Activated naive CD4-positive, alpha-beta T cell treated with anti-CD3 and anti-CD28 coated beads for 36 hours (primary cell): Measurements from ENCODE around the gene UBL4B. TPM values are rescaled to one million over a fixed set of nuclear protein-coding genes. Genes with fewer than 3 reads are reported as not detected.

ENCODE experiments used
- CTCF ChIA-PET: fragments of 350-600 bp; sonication (Branson Sonifier 250); formaldehyde crosslinking; loops from one replicate; lab custom pipeline; 2021; ENCODE audit warnings: antibody characterized with exemption; lab: Charles Lee
- DNase-seq: peaks from one replicate; pipeline ENCODE4 v3.0.0-alpha.2; 2020
- H3K27ac Mint-ChIP-seq: one replicate; pipeline ENCODE4 v1.8.0; 2021; ENCODE audit warnings: mild to moderate bottlenecking, mixed read lengths
- H3K27me3 Mint-ChIP-seq: one replicate; pipeline ENCODE4 v1.8.0; 2021; ENCODE audit warnings: low read depth, mixed read lengths
- H3K36me3 Mint-ChIP-seq: one replicate; pipeline ENCODE4 v1.8.0; 2021; ENCODE audit warnings: low read depth, mixed read lengths
- H3K4me1 Mint-ChIP-seq: one replicate; pipeline ENCODE4 v1.8.0; 2021; ENCODE audit warnings: low read depth, mixed read lengths
- H3K4me3 Mint-ChIP-seq: one replicate; pipeline ENCODE4 v1.8.0; 2021; ENCODE audit warnings: mild to moderate bottlenecking, moderate library complexity, mixed read lengths
- H3K9me3 Mint-ChIP-seq: one replicate; pipeline ENCODE4 v1.8.0; 2021; ENCODE audit warnings: mixed read lengths
- intact Hi-C: fragments of 100-400 bp; cut with micrococcal nuclease; formaldehyde crosslinking; loops from one replicate; pipeline ENCODE4 v1.15.1; 2023
- total RNA-seq, 2 experiments: library from RNA; stranded (reverse); gene quantifications; one replicate each; pipeline ENCODE4 v1.2.3, GENCODE V29; 2021

The UBL4B gene
- total RNA-seq, 2 experiments from 2014 or later = not detected

GRCh38 chr1:110087812-110088738 lies 24.2 kb upstream of the UBL4B start:
- peak; percentile 64 for DNase-seq
- no peak overlapping the region for H3K27ac Mint-ChIP-seq
- H3K9me3 Mint-ChIP-seq = no peaks in the 10 kb centered on the region
- H3K4me1 Mint-ChIP-seq = peaks cover 11% of the 10 kb centered on the region
- H3K27me3 Mint-ChIP-seq = peaks cover 44% of the 10 kb centered on the region
- CTCF ChIA-PET = interaction anchor here (0.6 to 4.3 kb wide), 26 partner anchors 9 to 372 kb away, joined by 3 to 62 read pairs (median 4); partner anchors contain the start of gene AHCYL1
- intact Hi-C loops = loop anchor here (1.0 kb wide), 2 partner anchors 18 to 28 kb away; no protein-coding TSS in a partner anchor
- no peaks in the 10 kb centered on the region for H3K36me3 Mint-ChIP-seq
- no peak overlapping the region for H3K4me3 Mint-ChIP-seq

GRCh38 chr1:110088739-110089316 lies 23.4 kb upstream of the UBL4B start:
- CTCF ChIA-PET = interaction anchor here (0.6 to 4.3 kb wide), 20 partner anchors 8 to 370 kb away, joined by 3 to 62 read pairs (median 5); partner anchors contain the start of gene AHCYL1
- intact Hi-C loops = loop anchor here (1.0 kb wide), 2 partner anchors 17 to 27 kb away; no protein-coding TSS in a partner anchor
- peaks cover 37% of the 10 kb centered on the region for H3K27me3 Mint-ChIP-seq

GRCh38 chr1:110089561-110090275 lies 22.5 kb upstream of the UBL4B start:
- CTCF ChIA-PET = interaction anchor here (0.6 to 4.7 kb wide), 5 partner anchors 15 to 57 kb away, joined by 3 to 55 read pairs (median 12); no protein-coding TSS in a partner anchor
- H3K4me3 Mint-ChIP-seq = no peak overlapping the region
- H3K27me3 Mint-ChIP-seq = peaks cover 31% of the 10 kb centered on the region
- intact Hi-C loops = no loop called here
- no peak overlapping the region for H3K27ac Mint-ChIP-seq
- H3K9me3 Mint-ChIP-seq = no peaks in the 10 kb centered on the region
- H3K36me3 Mint-ChIP-seq = no peaks in the 10 kb centered on the region
- peaks cover 5% of the 10 kb centered on the region for H3K4me1 Mint-ChIP-seq
- DNase-seq = no peak

More at GRCh38 chr1:110088739-110089316, 23.4 kb upstream of the UBL4B start:
- Mint-ChIP-seq H3K4me3 (no peak overlapping the region), H3K9me3 (no peaks in the 10 kb centered on the region), H3K36me3 (no peaks in the 10 kb centered on the region), H3K27ac (no peak overlapping the region), H3K4me1 (peaks cover 6% of the 10 kb centered on the region)
- DNase-seq = no peak

GRCh38 chr1:110091381-110091780 lies 20.9 kb upstream of the UBL4B start:
- CTCF ChIA-PET = interaction anchor here (0.6 to 4.7 kb wide), 12 partner anchors 10 to 674 kb away, joined by 3 to 55 read pairs (median 6); partner anchors contain the start of genes AHCYL1 and RBM15
- H3K9me3 Mint-ChIP-seq = no peaks in the 10 kb centered on the region
- H3K27me3 Mint-ChIP-seq = peaks cover 18% of the 10 kb centered on the region
- no peak for DNase-seq
- no peaks in the 10 kb centered on the region for H3K36me3 Mint-ChIP-seq
- intact Hi-C loops = no loop called here
- H3K27ac Mint-ChIP-seq = no peak overlapping the region
- no peak overlapping the region for H3K4me3 Mint-ChIP-seq
- peaks cover 2% of the 10 kb centered on the region for H3K4me1 Mint-ChIP-seq

DNA sequence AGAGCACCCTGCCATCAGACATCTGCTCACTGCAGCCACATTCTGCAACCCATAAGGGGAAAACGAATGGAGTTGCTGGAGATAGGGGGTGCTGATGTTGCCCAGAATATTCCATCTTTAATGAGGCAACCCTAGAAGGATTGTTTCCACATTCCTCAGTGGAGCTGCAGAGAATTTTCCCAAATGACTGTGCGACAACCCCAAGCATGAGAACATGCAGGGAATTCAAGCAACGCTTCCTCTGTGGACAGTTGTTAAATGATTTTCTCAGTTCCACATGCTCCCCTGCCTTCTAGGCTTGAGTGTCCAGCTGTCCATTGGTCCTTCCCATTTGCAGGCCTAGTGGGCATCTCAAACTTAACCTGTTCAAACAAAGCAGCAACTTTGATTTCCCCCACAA lies 20.5 kb upstream of the UBL4B start:
- no peaks in the 10 kb centered on the region for H3K9me3 Mint-ChIP-seq
- DNase-seq = no peak
- no peak overlapping the region for H3K4me3 Mint-ChIP-seq
- peaks cover 14% of the 10 kb centered on the region for H3K27me3 Mint-ChIP-seq
- peaks cover 2% of the 10 kb centered on the region for H3K4me1 Mint-ChIP-seq
- intact Hi-C loops = no loop called here
- no peaks in the 10 kb centered on the region for H3K36me3 Mint-ChIP-seq
- CTCF ChIA-PET = interaction anchor here (0.6 to 4.7 kb wide), 11 partner anchors 13 to 673 kb away, joined by 3 to 55 read pairs (median 6); partner anchors contain the start of genes AHCYL1 and RBM15
- no peak overlapping the region for H3K27ac Mint-ChIP-seq

DNA sequence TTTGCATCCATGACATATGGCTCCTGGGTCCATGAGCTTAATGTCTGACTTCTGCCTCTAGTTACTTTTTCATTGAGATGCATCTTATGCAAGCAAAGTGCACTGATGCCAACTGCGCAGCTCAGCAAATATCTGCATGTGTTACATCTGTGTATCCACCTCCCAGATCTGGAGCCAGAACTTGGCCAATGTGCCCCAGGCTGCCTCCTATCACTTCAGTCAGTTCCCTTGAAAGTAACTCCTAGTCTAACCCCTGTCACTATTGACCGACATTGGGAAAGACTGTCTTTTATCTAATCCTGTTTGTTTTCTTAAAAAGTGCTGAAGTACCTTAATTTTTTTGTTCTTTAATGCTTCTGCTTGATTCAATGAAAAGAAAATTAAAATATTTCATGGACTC lies 19.3 kb upstream of the UBL4B start:
- no peak for DNase-seq
- intact Hi-C loops = no loop called here
- H3K4me1 Mint-ChIP-seq = peaks cover under 1% of the 10 kb centered on the region
- no peak overlapping the region for H3K27ac Mint-ChIP-seq
- no peak overlapping the region for H3K4me3 Mint-ChIP-seq
- no peaks in the 10 kb centered on the region for H3K36me3 Mint-ChIP-seq
- no peaks in the 10 kb centered on the region for H3K9me3 Mint-ChIP-seq
- CTCF ChIA-PET = interaction anchor here (1.3 to 4.7 kb wide), 4 partner anchors 12 to 115 kb away, joined by 3 to 55 read pairs (median 6); partner anchors contain the start of gene STRIP1
- peaks cover 6% of the 10 kb centered on the region for H3K27me3 Mint-ChIP-seq

DNA sequence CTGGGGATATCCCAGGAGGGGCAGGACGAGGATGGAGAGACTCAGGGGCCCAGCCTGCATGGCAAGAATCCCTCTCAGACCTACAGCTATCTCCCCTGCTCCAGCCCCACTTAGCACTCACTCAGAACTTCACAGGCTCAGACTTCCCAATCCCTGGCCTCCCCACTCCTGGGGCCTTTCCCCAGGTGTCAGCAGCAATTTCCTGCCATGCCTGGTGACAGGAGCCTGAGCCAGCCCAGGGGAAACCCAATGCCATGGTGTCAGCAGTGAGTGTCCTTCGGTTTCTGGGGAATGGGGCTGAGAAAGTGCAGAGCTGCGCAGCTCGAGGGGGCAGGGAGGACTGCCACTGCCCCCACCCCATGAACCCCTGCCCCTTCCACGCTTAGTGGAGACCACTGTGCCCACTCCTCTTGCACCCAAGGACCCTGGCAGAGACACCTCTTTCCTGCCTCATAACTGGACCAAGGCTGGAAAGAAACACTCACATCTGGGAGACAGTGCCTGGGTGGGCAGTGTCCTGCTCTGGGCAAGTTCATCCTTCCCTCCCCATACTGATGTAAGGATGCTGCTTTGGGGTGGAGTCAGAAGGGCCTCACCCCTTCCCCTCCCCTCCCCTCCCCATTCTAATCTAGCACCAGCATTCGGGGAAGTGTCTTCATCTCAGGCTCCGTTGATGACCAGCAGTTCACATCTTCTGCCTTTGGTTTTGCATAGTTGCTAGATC lies 17.1 kb upstream of the UBL4B start:
- no peak overlapping the region for H3K4me3 Mint-ChIP-seq
- H3K9me3 Mint-ChIP-seq = no peaks in the 10 kb centered on the region
- peaks cover 4% of the 10 kb centered on the region for H3K27me3 Mint-ChIP-seq
- DNase-seq = no peak
- no peaks in the 10 kb centered on the region for H3K4me1 Mint-ChIP-seq
- CTCF ChIA-PET = interaction anchor here (4.2 kb wide), 1 partner anchor 10 kb away, joined by 18 read pairs; no protein-coding TSS in a partner anchor
- no peak overlapping the region for H3K27ac Mint-ChIP-seq
- H3K36me3 Mint-ChIP-seq = no peaks in the 10 kb centered on the region
- intact Hi-C loops = no loop called here

GRCh38 chr1:110097507-110098221 lies 14.6 kb upstream of the UBL4B start:
- peaks cover 4% of the 10 kb centered on the region for H3K27me3 Mint-ChIP-seq
- no peaks in the 10 kb centered on the region for H3K36me3 Mint-ChIP-seq
- intact Hi-C loops = no loop called here
- no peaks in the 10 kb centered on the region for H3K4me1 Mint-ChIP-seq
- CTCF ChIA-PET = interaction anchor here (0.5 to 4.2 kb wide), 7 partner anchors 7 to 349 kb away, joined by 3 to 18 read pairs (median 3); no protein-coding TSS in a partner anchor
- H3K9me3 Mint-ChIP-seq = no peaks in the 10 kb centered on the region
- H3K27ac Mint-ChIP-seq = no peak overlapping the region
- no peak for DNase-seq
- H3K4me3 Mint-ChIP-seq = no peak overlapping the region

- no peak for DNase-seq
- Mint-ChIP-seq H3K27ac (no peak overlapping the region), H3K27me3 (peaks cover 4% of the 10 kb centered on the region), H3K4me1 (no peaks in the 10 kb centered on the region), H3K36me3 (no peaks in the 10 kb centered on the region), H3K9me3 (no peaks in the 10 kb centered on the region), H3K4me3 (no peak overlapping the region)
- CTCF ChIA-PET = interaction anchor here (1.0 to 4.2 kb wide), 4 partner anchors 7 to 49 kb away, joined by 3 to 18 read pairs (median 9); no protein-coding TSS in a partner anchor
- intact Hi-C loops = no loop called here
Measured at GRCh38 chr1:110098222-110099026, 13.8 kb upstream of the UBL4B start.

DNA sequence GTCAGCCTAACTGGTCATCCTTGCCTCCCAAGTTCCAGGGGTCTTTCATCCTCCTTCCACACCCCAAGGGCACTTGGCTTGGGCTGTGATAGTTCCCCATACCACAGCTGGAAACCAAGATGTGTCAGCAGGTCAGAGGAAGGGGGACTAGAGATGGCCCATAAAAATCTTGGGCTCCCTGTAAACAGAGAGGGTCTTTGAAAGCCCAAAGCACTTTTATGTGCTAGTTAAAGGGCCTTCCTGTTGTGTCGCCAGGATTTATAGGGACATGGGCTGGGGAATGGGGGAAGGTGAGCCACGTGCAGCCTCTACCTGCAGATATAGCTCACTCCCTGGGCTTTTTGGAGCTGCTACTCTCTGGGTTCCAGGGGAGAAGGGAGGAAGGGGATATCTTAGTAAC lies 11.9 kb upstream of the UBL4B start:
- Mint-ChIP-seq H3K4me3 (no peak overlapping the region), H3K36me3 (no peaks in the 10 kb centered on the region), H3K9me3 (no peaks in the 10 kb centered on the region), H3K27me3 (peaks cover 4% of the 10 kb centered on the region), H3K4me1 (no peaks in the 10 kb centered on the region), H3K27ac (no peak overlapping the region)
- intact Hi-C loops = no loop called here
- no peak for DNase-seq
- CTCF ChIA-PET = interaction anchor here (1.0 to 7.0 kb wide), 3 partner anchors 12 to 56 kb away, joined by 3 to 62 read pairs (median 11); no protein-coding TSS in a partner anchor
